Measurements from ENCODE around the gene RPL7L1. TPM values are rescaled to one million over a fixed set of nuclear protein-coding genes. Genes with fewer than 3 reads are reported as not detected.
"Not testable (repeated sequence)": the region's sequence is repeated elsewhere in the genome, so short reads cannot be mapped to it uniquely, and the experiment has no call there.

Gene RPL7L1
- total RNA-seq, 3 donors from 2014 or later, result 47.4 to 61.4 (median 53.7) TPM

GRCh38 chr6:42877695-42878094, 1.7 kb upstream of the RPL7L1 start:
- Histone ChIP-seq H3K4me1 (ENCODE audit: low read depth) (peaks cover 14% of the 10 kb centered on the region), H3K36me3 (ENCODE audit: low read depth) (no peaks in the 10 kb centered on the region), H3K4me3 (no peak overlapping the region), H3K9me3 (no peaks in the 10 kb centered on the region)
- intact Hi-C loops (cut with DNase I, micrococcal nuclease), result loop anchor here (5.0 kb wide), 1 partner anchor 215 kb away; no protein-coding TSS in a partner anchor
- no peak for TF ChIP-seq CTCF (IDR thresholded peaks at IDR 0.05)
- DNase-seq, result no peak
- ATAC-seq, result no peak

- H3K36me3 ChIP-seq (ENCODE audit: low read depth), result peaks cover 16% of the 10 kb centered on the region
- ATAC-seq; DNase-seq; intact Hi-C loops (cut with DNase I, micrococcal nuclease); H3K9me3 ChIP-seq: not testable (repeated sequence)
- H3K4me1 ChIP-seq (ENCODE audit: low read depth), result peaks cover 14% of the 10 kb centered on the region
- peak overlapping the region; percentile 46 for H3K4me3 ChIP-seq
Measured at GRCh38 chr6:42880240-42880817, 913 bp downstream of the RPL7L1 start.

- H3K36me3 ChIP-seq (ENCODE audit: low read depth), result peaks cover 20% of the 10 kb centered on the region
- peaks cover 14% of the 10 kb centered on the region for H3K4me1 ChIP-seq (ENCODE audit: low read depth)
- H3K4me3 ChIP-seq; ATAC-seq; H3K9me3 ChIP-seq; DNase-seq; intact Hi-C loops (cut with DNase I, micrococcal nuclease): not testable (repeated sequence)
Measured at GRCh38 chr6:42880871-42881270, 1.5 kb downstream of the RPL7L1 start.

- no peak for DNase-seq
- H3K36me3 ChIP-seq (ENCODE audit: low read depth), result peaks cover 21% of the 10 kb centered on the region
Measured at GRCh38 chr6:42885702-42886101, 6.3 kb downstream of the RPL7L1 start.

GRCh38 chr6:42888201-42888600, 8.8 kb downstream of the RPL7L1 start:
- DNase-seq; ATAC-seq; H3K4me3 ChIP-seq; intact Hi-C loops (cut with DNase I, micrococcal nuclease); H3K9me3 ChIP-seq; H3K4me1 ChIP-seq (ENCODE audit: low read depth): not testable (repeated sequence)
- peaks cover 21% of the 10 kb centered on the region for H3K36me3 ChIP-seq (ENCODE audit: low read depth)

More at GRCh38 chr6:42885702-42886101, 6.3 kb downstream of the RPL7L1 start:
- intact Hi-C loops (cut with DNase I, micrococcal nuclease), result no loop called here
- TF ChIP-seq CTCF (IDR thresholded peaks at IDR 0.05), result no peak
- Histone ChIP-seq H3K4me1 (ENCODE audit: low read depth) (peaks cover 3% of the 10 kb centered on the region), H3K9me3 (no peaks in the 10 kb centered on the region), H3K4me3 (no peak overlapping the region)
- no peak for ATAC-seq

- Histone ChIP-seq H3K4me1 (ENCODE audit: low read depth) (peaks cover 6% of the 10 kb centered on the region), H3K36me3 (ENCODE audit: low read depth) (peaks cover 11% of the 10 kb centered on the region), H3K9me3 (no peaks in the 10 kb centered on the region), H3K4me3 (no peak overlapping the region)
- TF ChIP-seq CTCF (IDR thresholded peaks at IDR 0.05), result no peak
- DNase-seq (peak in 1 of 3 donors; percentile 18), ATAC-seq (no peak)
- intact Hi-C loops (cut with DNase I, micrococcal nuclease), result no loop called here
Measured at GRCh38 chr6:42889815-42890214, 10.4 kb downstream of the RPL7L1 start.

GRCh38 chr6:42890311-42891198, 11.1 kb downstream of the RPL7L1 start:
- no peaks in the 10 kb centered on the region for H3K9me3 ChIP-seq
- peak overlapping the region; percentile 99 for H3K4me3 ChIP-seq
- intact Hi-C loops (cut with DNase I, micrococcal nuclease), result no loop called here
- peak; percentile 94 to 96 (median 94) for DNase-seq
- ATAC-seq, result peak; percentile 99
- peaks cover 6% of the 10 kb centered on the region for H3K4me1 ChIP-seq (ENCODE audit: low read depth)
- peaks cover 4% of the 10 kb centered on the region for H3K36me3 ChIP-seq (ENCODE audit: low read depth)
- no peak for TF ChIP-seq CTCF (IDR thresholded peaks at IDR 0.05)

All from mucosa of descending colon (tissue), 3 donors.